Prostate gland (tissue), 2 donors: ENCODE measurements around the gene COQ2. TPM values are rescaled to one million over a fixed set of nuclear protein-coding genes. Genes with fewer than 3 reads are reported as not detected.

Source experiments
- DNase-seq: peaks from one replicate; pipeline ENCODE4 v3.0.0-alpha.2; 2019; ENCODE audit warnings: low spot score
- H3K27ac ChIP-seq, 2 donors: fragments of 200-600 bp; sonication (generic); 2 replicates each; pipeline ENCODE4 v1.5.1; 2017 to 2019
- H3K27me3 ChIP-seq: fragments of 200-600 bp; sonication (generic); replicated peaks from 2 replicates; pipeline ENCODE4 v1.5.1; 2019; ENCODE audit not compliant: insufficient read depth
- H3K36me3 ChIP-seq, 2 donors: fragments of 200-600 bp; sonication (generic); 1 replicate in 1 of 2; 2 replicates in 1 of 2; pipeline versions ENCODE4 v1.5.1 to v1.8.1; 2017 to 2019
- H3K4me1 ChIP-seq: fragments of 200-600 bp; sonication (generic); replicated peaks from 2 replicates; pipeline ENCODE4 v1.5.1; 2019
- H3K4me3 ChIP-seq, 2 donors: fragments of 200-600 bp; sonication (generic); 2 replicates each; pipeline ENCODE4 v1.5.1; 2017 to 2019
- H3K9me3 ChIP-seq: fragments of 200-600 bp; sonication (generic); 2 replicates; pipeline ENCODE4 v1.5.1; 2017
- CTCF ChIP-seq, 4 experiments: fragments of 200-600 bp in 2 of 4; fragments of 450-650 bp in 2 of 4; sonication (generic) in 2 of 4; IDR thresholded peaks; 1 replicate in 3 of 4; 2 replicates in 1 of 4; pipeline ENCODE4 v1.5.1; 2016 to 2019; ENCODE audit warnings: antibody characterized with exemption in 4 of 4, mild to moderate bottlenecking in 2 of 4, moderate library complexity in 2 of 4
- POLR2A ChIP-seq: fragments of 450-650 bp; IDR thresholded peaks from one replicate; pipeline ENCODE4 v1.6.1; 2016; ENCODE audit warnings: antibody characterized with exemption, mild to moderate bottlenecking
- POLR2AphosphoS5 ChIP-seq: sonication (generic); formaldehyde crosslinking; IDR thresholded peaks from one replicate; pipeline ENCODE4 v1.6.1; 2017; ENCODE audit warnings: antibody characterized with exemption
- WGBS: methylation state at CpG from one replicate; pipeline ENCODE4 v1.1.5; 2018; 5-methylcytosine and 5-hydroxymethylcytosine counted together
- intact Hi-C: fragments of 100-400 bp; cut with DNase I; formaldehyde crosslinking; loops from one replicate; pipeline ENCODE4 v1.14.2; 2022
- total RNA-seq, 2 donors: library from RNA; depleted of rRNA; stranded (reverse); fragments of >200 nt; gene quantifications; one replicate each; pipeline ENCODE4 v1.1.0, GENCODE V29; 2016

The COQ2 gene
- total RNA-seq, 2 donors from 2014 or later: 12.8 to 13.1 TPM

- no peak for TF ChIP-seq POLR2A
- TF ChIP-seq POLR2AphosphoS5: no peak
- TF ChIP-seq CTCF (IDR thresholded peaks at IDR 0.05): no peak
- Histone ChIP-seq H3K27me3 (no peaks in the 10 kb centered on the region), H3K4me3 (no peak overlapping the region), H3K36me3 (no peaks in the 10 kb centered on the region), H3K9me3 (no peaks in the 10 kb centered on the region), H3K4me1 (no peaks in the 10 kb centered on the region), H3K27ac (no peak overlapping the region)
- intact Hi-C loops: no loop called here
- 88% methylated on average over 1 of the region's 1 CpG for WGBS
- no peak for DNase-seq
Observed at GRCh38 chr4:83266689-83267088, 17.9 kb downstream of the COQ2 start.

- Histone ChIP-seq H3K4me1 (no peaks in the 10 kb centered on the region), H3K36me3 (no peaks in the 10 kb centered on the region), H3K4me3 (no peak overlapping the region), H3K27ac (no peak overlapping the region), H3K27me3 (no peaks in the 10 kb centered on the region), H3K9me3 (no peaks in the 10 kb centered on the region)
- no peak for TF ChIP-seq CTCF (IDR thresholded peaks at IDR 0.05)
- TF ChIP-seq POLR2AphosphoS5: no peak
- no peak for TF ChIP-seq POLR2A
- 96% methylated on average over 1 of the region's 1 CpG for WGBS
- intact Hi-C loops: loop anchor here (5.0 kb wide), 1 partner anchor 801 kb away; no protein-coding TSS in a partner anchor
- DNase-seq: no peak
Observed at GRCh38 chr4:83263106-83263505, 21.5 kb downstream of the COQ2 start.

- TF ChIP-seq CTCF (IDR thresholded peaks at IDR 0.05) (no peak), POLR2AphosphoS5 (no peak), POLR2A (no peak)
Observed at GRCh38 chr4:83262682-83263081, 21.9 kb downstream of the COQ2 start.

GRCh38 chr4:83261307-83261706 is 23.3 kb downstream of the COQ2 start:
- H3K4me1 ChIP-seq: no peaks in the 10 kb centered on the region
- TF ChIP-seq POLR2A (no peak), CTCF (IDR thresholded peaks at IDR 0.05) (no peak), POLR2AphosphoS5 (no peak)
- no peak overlapping the region for H3K4me3 ChIP-seq
- H3K27me3 ChIP-seq: no peaks in the 10 kb centered on the region
- intact Hi-C loops: loop anchor here (5.0 kb wide), 1 partner anchor 799 kb away; no protein-coding TSS in a partner anchor
- no peak for DNase-seq
- no peak overlapping the region for H3K27ac ChIP-seq
- H3K36me3 ChIP-seq: no peaks in the 10 kb centered on the region
- no peaks in the 10 kb centered on the region for H3K9me3 ChIP-seq
- WGBS: 92% methylated on average over 5 of the region's 5 CpGs

More at GRCh38 chr4:83262682-83263081, 21.9 kb downstream of the COQ2 start:
- Histone ChIP-seq H3K4me1 (no peaks in the 10 kb centered on the region), H3K9me3 (no peaks in the 10 kb centered on the region), H3K27ac (no peak overlapping the region), H3K36me3 (no peaks in the 10 kb centered on the region), H3K4me3 (no peak overlapping the region), H3K27me3 (no peaks in the 10 kb centered on the region)
- 100% methylated on average over 2 of the region's 2 CpGs for WGBS
- intact Hi-C loops: loop anchor here (5.0 kb wide), 1 partner anchor 800 kb away; no protein-coding TSS in a partner anchor
- DNase-seq: no peak

- TF ChIP-seq CTCF (IDR thresholded peaks at IDR 0.05) (no peak), POLR2AphosphoS5 (no peak), POLR2A (no peak)
- Histone ChIP-seq H3K27me3 (no peaks in the 10 kb centered on the region), H3K4me1 (no peaks in the 10 kb centered on the region), H3K27ac (no peak overlapping the region), H3K9me3 (no peaks in the 10 kb centered on the region), H3K4me3 (no peak overlapping the region), H3K36me3 (no peaks in the 10 kb centered on the region)
- DNase-seq: no peak
- intact Hi-C loops: loop anchor here (5.0 to 10.0 kb wide), 3 partner anchors 182 to 365 kb away; partner anchors contain the start of genes LIN54 and SEC31A
- WGBS: 86% methylated on average over 1 of the region's 1 CpG
Observed at GRCh38 chr4:83259586-83259985, 25.0 kb downstream of the COQ2 start.
